ENCODE measurements around the gene CD320. TPM values are rescaled to one million over a fixed set of nuclear protein-coding genes. Genes with fewer than 3 reads are reported as not detected.

CD320 gene
- total and polyA plus RNA-seq, 4 donors: 19.1 to 55.6 (median 46.2) TPM

DNA sequence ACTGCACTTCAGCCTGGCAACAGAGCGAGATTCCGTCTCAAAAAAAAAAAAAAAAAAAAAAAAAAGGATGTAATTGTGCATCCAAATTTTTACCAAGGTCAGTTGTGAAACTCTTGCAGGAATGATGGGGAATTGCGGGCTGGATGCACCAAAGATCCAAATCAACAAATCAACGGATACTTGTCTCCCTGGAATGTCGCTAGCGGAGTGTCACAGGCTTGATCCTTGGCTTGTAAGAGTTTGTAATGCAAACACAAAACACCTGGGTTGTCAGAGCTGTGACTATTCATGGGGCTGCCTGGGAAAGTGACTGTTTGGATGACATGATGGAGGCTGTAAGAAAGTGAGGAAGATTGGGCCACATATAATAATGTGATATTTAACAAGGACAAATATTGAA is 30.7 kb upstream of the CD320 start:
- no peak for DNase-seq
- Histone ChIP-seq H3K4me1 (ENCODE audit: control insufficient read depth in 5 of 5, insufficient read depth in 5 of 5, low read length in 5 of 5) (peaks cover 0 to 16% (median 10%) of the 10 kb centered on the region in 5 donors), H3K9ac (ENCODE audit: insufficient read depth in 1 of 2, low read length in 2 of 2) (no peak overlapping the region), H3K27ac (ENCODE audit: low read depth in 1 of 2, low read length in 1 of 2) (no peak overlapping the region), H3K27me3 (ENCODE audit: control insufficient read depth in 3 of 3, insufficient read depth in 3 of 3, low read length in 2 of 3) (peaks cover 0 to 28% (median 27%) of the 10 kb centered on the region in 3 donors), H3K36me3 (ENCODE audit: control insufficient read depth in 4 of 4, insufficient read depth in 4 of 4, low read length in 4 of 4) (peaks cover 0 to 7% (median 0%) of the 10 kb centered on the region in 4 donors), H3K4me3 (no peak overlapping the region), H3K9me3 (ENCODE audit: control insufficient read depth in 4 of 4, insufficient read depth in 3 of 4, low read length in 3 of 4) (no peaks in the 10 kb centered on the region)
- WGBS, 2 donors: 64 to 70% methylated on average over 6 of the region's 6 CpGs
- TF ChIP-seq, protein P1, sequence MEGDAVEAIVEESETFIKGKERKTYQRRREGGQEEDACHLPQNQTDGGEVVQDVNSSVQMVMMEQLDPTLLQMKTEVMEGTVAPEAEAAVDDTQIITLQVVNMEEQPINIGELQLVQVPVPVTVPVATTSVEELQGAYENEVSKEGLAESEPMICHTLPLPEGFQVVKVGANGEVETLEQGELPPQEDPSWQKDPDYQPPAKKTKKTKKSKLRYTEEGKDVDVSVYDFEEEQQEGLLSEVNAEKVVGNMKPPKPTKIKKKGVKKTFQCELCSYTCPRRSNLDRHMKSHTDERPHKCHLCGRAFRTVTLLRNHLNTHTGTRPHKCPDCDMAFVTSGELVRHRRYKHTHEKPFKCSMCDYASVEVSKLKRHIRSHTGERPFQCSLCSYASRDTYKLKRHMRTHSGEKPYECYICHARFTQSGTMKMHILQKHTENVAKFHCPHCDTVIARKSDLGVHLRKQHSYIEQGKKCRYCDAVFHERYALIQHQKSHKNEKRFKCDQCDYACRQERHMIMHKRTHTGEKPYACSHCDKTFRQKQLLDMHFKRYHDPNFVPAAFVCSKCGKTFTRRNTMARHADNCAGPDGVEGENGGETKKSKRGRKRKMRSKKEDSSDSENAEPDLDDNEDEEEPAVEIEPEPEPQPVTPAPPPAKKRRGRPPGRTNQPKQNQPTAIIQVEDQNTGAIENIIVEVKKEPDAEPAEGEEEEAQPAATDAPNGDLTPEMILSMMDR (IDR thresholded peaks at IDR 0.05; ENCODE audit: control extremely low read depth, extremely low read depth): no peak
- no peak for ATAC-seq (ENCODE audit: insufficient read depth, low FRiP score)

DNA sequence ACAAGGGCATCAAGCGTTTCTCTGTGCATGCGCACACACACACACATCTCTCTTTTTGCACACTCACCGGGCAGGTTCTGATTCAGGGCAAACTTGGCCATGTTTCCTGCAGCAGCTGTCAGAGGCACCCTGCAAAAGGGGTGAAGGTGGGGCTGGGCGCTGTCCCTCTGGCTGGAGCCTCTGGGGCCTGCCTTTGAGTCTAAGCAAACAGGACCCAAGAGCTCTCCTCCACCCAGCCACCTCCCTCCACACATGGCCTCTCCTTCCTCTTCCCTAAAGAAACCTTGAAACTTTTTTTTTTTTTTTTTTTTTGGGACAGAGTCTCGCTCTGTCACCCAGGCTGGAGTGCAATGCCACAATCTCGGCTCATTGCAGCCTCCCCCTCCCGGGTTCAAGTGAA is 29.6 kb upstream of the CD320 start:
- no peak overlapping the region for H3K27ac ChIP-seq (ENCODE audit: low read depth in 1 of 2, low read length in 1 of 2)
- ATAC-seq (ENCODE audit: insufficient read depth, low FRiP score) (no peak), DNase-seq (no peak)
- no peaks in the 10 kb centered on the region for H3K9me3 ChIP-seq (ENCODE audit: control insufficient read depth in 4 of 4, insufficient read depth in 3 of 4, low read length in 3 of 4)
- no peak overlapping the region for H3K9ac ChIP-seq (ENCODE audit: insufficient read depth in 1 of 2, low read length in 2 of 2)
- 74 to 77% methylated on average over 6 to 7 of the region's 7 CpGs for WGBS, 2 donors
- TF ChIP-seq, protein P1 (IDR thresholded peaks at IDR 0.05; ENCODE audit: control extremely low read depth, extremely low read depth): no peak
- H3K36me3 ChIP-seq (ENCODE audit: control insufficient read depth in 4 of 4, insufficient read depth in 4 of 4, low read length in 4 of 4): peaks cover 0 to 13% (median 0%) of the 10 kb centered on the region in 4 donors
- H3K4me3 ChIP-seq: no peak overlapping the region
- H3K4me1 ChIP-seq (ENCODE audit: control insufficient read depth in 5 of 5, insufficient read depth in 5 of 5, low read length in 5 of 5): peaks cover 0 to 16% (median 12%) of the 10 kb centered on the region in 5 donors
- peaks cover 0 to 40% (median 34%) of the 10 kb centered on the region in 3 donors for H3K27me3 ChIP-seq (ENCODE audit: control insufficient read depth in 3 of 3, insufficient read depth in 3 of 3, low read length in 2 of 3)

DNA sequence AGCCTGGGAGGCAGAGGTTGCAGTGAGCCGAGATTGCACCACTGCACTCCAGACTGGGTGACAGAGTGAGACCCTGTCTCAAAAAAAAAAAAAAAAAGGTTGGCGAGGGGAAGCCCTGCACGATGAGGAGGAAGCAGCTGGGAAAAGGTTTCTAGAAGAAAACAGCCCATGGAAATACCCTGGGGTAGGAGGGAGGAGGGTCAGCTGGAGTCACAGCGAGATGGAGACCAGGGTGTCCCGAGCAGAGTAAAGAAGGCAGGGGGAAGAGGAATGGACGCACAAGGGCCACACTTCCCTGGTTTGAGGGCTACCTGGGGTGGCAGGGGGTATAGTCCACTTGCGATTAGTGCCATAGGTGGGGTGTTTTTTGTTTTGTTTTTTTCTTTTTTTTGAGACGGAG is 28.5 kb upstream of the CD320 start:
- Histone ChIP-seq H3K9ac (ENCODE audit: insufficient read depth in 1 of 2, low read length in 2 of 2) (no peak overlapping the region), H3K27me3 (ENCODE audit: control insufficient read depth in 3 of 3, insufficient read depth in 3 of 3, low read length in 2 of 3) (peaks cover 0 to 43% (median 36%) of the 10 kb centered on the region in 3 donors), H3K9me3 (ENCODE audit: control insufficient read depth in 4 of 4, insufficient read depth in 3 of 4, low read length in 3 of 4) (no peaks in the 10 kb centered on the region), H3K4me3 (no peak overlapping the region), H3K36me3 (ENCODE audit: control insufficient read depth in 4 of 4, insufficient read depth in 4 of 4, low read length in 4 of 4) (peaks cover 0 to 13% (median 0%) of the 10 kb centered on the region in 4 donors), H3K27ac (ENCODE audit: low read depth in 1 of 2, low read length in 1 of 2) (no peak overlapping the region), H3K4me1 (ENCODE audit: control insufficient read depth in 5 of 5, insufficient read depth in 5 of 5, low read length in 5 of 5) (peaks cover 0 to 16% (median 9%) of the 10 kb centered on the region in 5 donors)
- TF ChIP-seq, protein P1 (IDR thresholded peaks at IDR 0.05; ENCODE audit: control extremely low read depth, extremely low read depth): no peak
- WGBS, 2 donors: 44 to 51% methylated on average over 8 of the region's 8 CpGs
- ATAC-seq (ENCODE audit: insufficient read depth, low FRiP score) (no peak), DNase-seq (no peak)

DNA sequence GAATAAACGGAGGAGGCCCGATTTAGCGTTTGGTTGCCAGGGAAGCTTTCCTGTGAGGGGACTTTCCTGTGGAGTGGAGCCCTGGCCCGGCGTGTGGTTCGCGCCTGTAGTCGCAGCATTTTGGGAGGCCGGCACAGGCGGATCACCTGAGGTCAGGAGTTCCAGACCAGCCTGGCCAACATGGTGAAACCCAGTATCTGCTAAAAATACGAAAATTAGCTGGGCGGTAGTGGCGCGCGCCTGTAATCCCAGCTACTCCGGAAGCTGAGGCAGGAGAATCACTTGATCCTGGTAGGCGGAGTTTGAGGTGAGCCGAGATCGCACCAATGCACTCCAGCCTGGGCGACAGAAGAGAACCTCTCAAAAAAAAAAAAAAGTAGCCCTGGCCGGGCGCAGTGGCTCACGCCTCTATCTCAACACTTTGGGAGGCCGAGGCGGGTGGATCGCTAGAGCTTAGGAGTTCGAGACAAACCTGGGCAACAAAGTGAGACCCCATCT is 28.0 kb upstream of the CD320 start:
- Histone ChIP-seq H3K27ac (ENCODE audit: low read depth in 1 of 2, low read length in 1 of 2) (peak overlapping the region in 1 of 2 donors; percentile 60), H3K4me1 (ENCODE audit: control insufficient read depth in 5 of 5, insufficient read depth in 5 of 5, low read length in 5 of 5) (peaks cover 0 to 14% (median 5%) of the 10 kb centered on the region in 5 donors), H3K9me3 (ENCODE audit: control insufficient read depth in 4 of 4, insufficient read depth in 3 of 4, low read length in 3 of 4) (no peaks in the 10 kb centered on the region), H3K36me3 (ENCODE audit: control insufficient read depth in 4 of 4, insufficient read depth in 4 of 4, low read length in 4 of 4) (peaks cover 0 to 18% (median 0%) of the 10 kb centered on the region in 4 donors), H3K9ac (ENCODE audit: insufficient read depth in 1 of 2, low read length in 2 of 2) (no peak overlapping the region), H3K4me3 (no peak overlapping the region), H3K27me3 (ENCODE audit: control insufficient read depth in 3 of 3, insufficient read depth in 3 of 3, low read length in 2 of 3) (peaks cover 0 to 49% (median 36%) of the 10 kb centered on the region in 3 donors)
- TF ChIP-seq, protein P1 (IDR thresholded peaks at IDR 0.05; ENCODE audit: control extremely low read depth, extremely low read depth): no peak
- WGBS, 2 donors: 32 to 36% methylated on average over 27 of the region's 27 CpGs
- ATAC-seq (ENCODE audit: insufficient read depth, low FRiP score) (no peak), DNase-seq (no peak)
